Testis (tissue), 2 donors: Measurements from ENCODE around the gene NCCRP1.

ENCODE experiments used
- POLR2A ChIP-seq: fragments of 450-650 bp; IDR thresholded peaks from one replicate; pipeline ENCODE4 v1.6.1; 2017; ENCODE audit warnings: antibody characterized with exemption, mild to moderate bottlenecking, moderate library complexity
- TF ChIP-seq, protein P1 (sequence below), 3 experiments: fragments of 450-650 bp in 2 of 3; fragments of 200-600 bp in 1 of 3; sonication (generic) in 1 of 3; IDR thresholded peaks; one replicate each; pipeline ENCODE4 v1.5.1; 2016 to 2019; ENCODE audit warnings: antibody characterized with exemption in 3 of 3, mild to moderate bottlenecking in 2 of 3, moderate library complexity in 1 of 3

DNA sequence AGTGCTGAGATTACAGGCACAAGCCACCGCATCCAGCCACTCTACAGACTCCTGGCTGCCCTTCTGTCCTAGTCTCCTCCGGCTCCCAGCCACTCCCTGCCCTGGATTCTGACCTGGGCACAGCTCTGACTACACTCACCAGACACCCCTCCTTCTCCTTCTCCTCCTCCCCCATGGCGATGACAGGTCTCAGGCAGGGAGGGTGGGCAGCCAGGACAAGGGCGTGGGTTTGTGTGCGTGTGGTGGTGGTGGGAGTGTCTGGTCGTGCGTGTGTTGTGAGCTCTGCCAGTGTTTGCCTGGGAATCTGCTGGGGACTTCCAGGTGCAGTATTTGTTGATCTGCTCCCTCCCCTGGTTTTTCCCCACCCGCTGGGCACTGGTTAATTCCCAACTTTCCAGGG, 3.0 kb upstream of the NCCRP1 start:
- TF ChIP-seq, protein P1, sequence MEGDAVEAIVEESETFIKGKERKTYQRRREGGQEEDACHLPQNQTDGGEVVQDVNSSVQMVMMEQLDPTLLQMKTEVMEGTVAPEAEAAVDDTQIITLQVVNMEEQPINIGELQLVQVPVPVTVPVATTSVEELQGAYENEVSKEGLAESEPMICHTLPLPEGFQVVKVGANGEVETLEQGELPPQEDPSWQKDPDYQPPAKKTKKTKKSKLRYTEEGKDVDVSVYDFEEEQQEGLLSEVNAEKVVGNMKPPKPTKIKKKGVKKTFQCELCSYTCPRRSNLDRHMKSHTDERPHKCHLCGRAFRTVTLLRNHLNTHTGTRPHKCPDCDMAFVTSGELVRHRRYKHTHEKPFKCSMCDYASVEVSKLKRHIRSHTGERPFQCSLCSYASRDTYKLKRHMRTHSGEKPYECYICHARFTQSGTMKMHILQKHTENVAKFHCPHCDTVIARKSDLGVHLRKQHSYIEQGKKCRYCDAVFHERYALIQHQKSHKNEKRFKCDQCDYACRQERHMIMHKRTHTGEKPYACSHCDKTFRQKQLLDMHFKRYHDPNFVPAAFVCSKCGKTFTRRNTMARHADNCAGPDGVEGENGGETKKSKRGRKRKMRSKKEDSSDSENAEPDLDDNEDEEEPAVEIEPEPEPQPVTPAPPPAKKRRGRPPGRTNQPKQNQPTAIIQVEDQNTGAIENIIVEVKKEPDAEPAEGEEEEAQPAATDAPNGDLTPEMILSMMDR (IDR thresholded peaks at IDR 0.05), result no peak
- no peak for TF ChIP-seq POLR2A
